Measurements from ENCODE around the gene POC1B.

Gene POC1B

DNA sequence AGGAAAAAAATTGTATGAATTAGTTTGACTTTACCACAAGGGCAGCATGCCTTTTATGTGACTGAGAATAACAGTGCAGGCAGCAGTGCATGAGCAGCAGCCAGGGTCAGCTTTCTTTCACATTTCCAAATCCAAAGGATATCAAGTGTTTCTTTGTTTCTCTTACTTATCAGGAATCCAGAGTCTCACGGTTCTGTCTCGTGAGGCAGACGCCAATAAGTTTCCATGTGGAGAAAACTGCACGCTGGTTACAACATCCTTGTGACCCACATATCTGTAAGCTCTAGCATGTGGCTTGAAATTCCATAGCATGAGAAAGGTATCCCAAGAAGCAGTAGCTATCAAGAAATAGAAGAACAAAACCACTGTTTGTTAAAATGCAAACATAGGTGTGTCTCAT, 28.8 kb downstream of the POC1B start:
- no peak for DNase-seq (ENCODE audit: low spot score)

GRCh38 chr12:89494411-89495231, 31.2 kb downstream of the POC1B start:
- no peak for DNase-seq (ENCODE audit: low spot score)

DNA sequence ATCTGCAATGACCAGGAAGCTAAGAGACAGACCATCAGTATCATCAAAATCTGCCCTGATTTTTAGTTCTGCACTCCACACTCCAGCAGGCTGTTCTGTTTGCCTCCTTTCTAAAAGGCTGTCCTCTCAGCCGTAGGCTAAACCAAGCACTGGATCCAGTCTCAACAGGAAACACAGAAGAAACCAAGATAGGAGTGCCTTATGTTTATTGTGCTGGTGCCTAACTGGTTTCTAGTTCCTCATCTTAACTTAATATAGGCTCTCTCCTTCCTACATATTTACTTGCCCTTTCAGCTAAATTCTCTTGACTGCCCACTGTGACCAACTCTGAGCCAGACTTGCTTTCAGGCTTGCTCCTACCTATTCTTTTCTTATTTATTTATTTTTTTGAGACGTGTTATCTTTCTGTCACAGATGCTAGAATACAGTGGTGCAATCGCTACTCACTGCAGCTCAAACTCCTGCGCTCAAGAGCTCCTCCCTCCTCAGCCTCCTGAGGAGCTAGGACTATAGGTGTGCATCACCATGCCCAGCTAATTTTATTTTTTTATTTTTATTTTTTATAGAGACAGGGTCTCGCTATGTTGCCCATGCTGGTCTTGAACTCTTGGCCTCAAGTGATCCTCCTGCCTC, 32.1 kb downstream of the POC1B start:
- no peak for DNase-seq (ENCODE audit: low spot score)

- peak; percentile 80 for DNase-seq (ENCODE audit: low spot score)
These were observed 33.0 kb downstream of the POC1B start for GRCh38 chr12:89492883-89493282.

- no peak for DNase-seq (ENCODE audit: low spot score)
These were observed 34.9 kb downstream of the POC1B start for GRCh38 chr12:89490922-89491321.

DNA sequence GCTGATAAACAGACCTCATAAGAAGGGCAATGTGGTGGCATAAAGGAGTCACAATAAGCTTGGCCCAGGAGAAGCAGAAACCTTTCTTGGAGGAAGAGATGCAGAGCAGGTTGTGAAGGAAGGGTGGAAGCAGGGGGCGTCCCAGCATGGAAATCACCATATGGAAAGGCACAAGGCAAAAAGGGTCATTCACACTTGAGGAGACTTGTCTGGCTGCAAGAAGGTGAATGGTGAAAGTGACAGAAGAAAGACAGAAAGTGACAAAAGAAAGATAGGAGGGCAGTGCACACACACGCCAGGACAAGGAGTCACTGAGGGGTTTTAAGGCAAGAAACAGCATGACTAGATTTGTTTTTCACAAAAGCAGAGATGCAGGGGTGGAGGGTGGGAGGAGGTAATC, 39.6 kb downstream of the POC1B start:
- no peak for DNase-seq (ENCODE audit: low spot score)

DNA sequence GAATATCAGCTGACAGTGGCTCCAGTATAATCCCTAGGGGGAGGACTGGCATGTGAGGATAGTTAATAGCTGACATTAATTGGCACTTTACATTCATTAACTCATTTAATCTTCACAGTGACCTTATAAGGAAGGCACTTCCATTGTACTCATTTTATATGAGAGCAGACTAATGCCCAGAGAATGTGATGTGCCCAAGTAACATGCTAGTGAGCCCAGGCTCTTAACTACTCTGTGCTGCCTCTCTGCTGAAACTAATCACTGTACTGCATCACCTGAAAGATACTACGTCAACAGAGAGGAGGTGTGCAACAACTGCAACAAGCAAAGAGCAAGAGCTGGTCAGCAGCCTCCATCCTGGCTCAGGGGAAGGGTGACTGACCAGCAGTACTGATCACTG, 41.4 kb downstream of the POC1B start:
- no peak for DNase-seq (ENCODE audit: low spot score)

DNA sequence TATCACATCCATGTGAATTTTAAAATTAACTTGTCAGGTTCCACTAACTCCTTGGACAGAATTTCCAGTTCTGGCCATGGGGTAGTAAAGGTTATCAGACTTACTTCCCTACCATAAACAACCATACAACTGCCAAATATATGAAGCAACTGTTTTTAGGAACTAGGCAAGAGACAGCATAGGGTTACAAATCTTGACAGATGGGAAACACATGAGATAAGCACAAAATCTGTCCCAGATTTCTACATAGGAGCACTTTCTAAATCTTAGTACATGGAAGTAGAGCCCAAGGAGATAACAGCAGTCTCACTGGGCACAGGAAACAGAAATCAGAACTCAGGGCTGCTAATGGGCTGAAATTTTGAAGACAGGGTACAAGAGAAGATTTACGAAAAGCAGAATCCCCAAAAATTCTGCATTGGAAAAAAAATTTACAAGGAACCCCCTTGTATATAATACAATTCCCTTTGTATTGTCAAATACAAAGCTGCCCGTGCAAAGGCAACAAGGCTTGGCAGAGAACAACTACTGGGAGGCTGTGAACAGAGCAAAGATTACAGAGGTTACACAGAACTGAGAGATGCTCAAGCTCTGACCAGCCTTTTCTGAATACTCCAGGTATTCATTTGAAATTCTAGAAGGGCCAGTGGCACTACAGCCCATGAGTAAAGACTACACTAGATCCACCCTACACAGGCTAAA, 44.5 kb downstream of the POC1B start:
- no peak for DNase-seq (ENCODE audit: low spot score)

DNA sequence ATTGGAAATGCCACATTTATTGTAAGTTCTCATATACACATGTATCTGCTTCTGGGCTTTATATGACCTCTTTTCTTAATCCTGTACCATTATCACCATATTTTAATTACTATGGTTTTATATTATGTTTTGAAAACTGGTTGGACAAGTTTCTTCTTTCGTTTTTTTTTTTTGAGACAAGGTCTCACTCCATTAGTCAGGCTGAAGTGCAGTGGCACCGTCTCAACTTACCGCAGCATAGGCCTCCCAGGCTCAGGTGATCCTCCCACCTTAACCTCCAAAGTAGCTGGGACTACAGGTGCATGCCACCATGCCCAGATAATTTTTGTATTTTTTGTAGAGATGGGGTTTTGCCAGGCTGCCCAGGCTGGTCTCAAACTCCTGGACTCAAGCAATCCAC, 45.9 kb downstream of the POC1B start:
- DNase-seq (ENCODE audit: low spot score) = no peak

DNA sequence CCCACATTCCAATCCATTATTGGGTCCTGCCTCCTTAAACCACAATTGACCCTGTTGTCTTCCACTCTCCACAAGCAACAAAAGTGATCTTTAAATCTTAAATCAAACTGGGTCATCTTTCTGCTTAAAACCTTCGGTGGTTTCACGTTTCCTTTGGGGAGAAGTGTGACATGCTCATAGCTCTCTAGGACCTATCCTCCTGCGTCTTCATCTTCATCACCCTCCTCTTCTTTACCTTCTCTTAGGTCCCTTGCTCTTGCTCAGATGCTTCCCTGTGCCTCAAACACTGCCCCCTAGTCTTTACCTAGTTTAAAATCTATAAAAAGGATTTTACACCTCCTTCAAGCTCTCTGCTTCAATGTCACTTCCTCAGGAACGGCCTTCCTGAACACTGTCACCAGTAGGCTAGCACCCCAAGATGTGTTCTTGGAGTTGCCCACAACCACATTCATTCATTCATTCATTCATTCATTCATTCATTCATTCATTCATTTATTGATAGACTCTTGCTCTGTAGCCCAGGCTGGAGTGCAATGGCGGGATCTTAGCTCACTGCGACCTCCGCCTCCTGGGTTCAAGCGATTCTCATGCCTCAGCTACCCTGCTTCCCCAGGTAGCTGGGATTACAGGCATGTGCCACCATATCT, 48.1 kb downstream of the POC1B start:
- no peak for DNase-seq (ENCODE audit: low spot score)

DNA sequence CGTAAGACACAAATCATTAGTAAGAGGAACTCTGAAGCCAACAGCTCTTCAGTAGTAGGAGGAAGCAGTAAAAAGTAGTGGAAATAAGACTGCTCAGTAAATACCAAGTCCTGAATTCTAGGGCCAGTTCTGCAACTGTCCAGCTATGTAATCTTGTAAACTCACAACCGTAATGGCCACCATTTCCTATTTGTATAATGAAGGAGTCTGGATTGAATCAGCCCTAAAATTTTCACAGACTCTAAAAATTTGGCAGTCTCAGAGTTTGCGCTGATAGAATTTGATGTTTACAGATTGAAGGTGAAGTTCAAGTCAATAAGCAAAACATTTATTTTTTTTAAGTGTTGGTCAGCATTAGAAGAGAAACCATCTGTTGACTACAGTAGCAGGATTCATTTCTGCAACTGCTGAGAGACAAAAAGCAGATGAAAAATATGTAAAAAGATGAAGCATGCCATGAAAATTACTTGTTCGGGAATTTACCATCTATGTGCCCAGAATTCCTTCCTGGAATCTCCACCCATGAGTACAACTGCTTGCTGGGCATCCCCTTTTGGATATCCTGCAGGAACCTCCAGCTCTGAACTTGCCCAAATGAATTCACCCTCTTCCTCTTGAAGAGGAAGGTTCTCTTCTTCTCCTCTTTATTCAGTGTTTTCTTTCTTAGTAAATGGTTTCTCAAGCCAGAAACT, 48.8 kb downstream of the POC1B start:
- no peak for DNase-seq (ENCODE audit: low spot score)

DNA sequence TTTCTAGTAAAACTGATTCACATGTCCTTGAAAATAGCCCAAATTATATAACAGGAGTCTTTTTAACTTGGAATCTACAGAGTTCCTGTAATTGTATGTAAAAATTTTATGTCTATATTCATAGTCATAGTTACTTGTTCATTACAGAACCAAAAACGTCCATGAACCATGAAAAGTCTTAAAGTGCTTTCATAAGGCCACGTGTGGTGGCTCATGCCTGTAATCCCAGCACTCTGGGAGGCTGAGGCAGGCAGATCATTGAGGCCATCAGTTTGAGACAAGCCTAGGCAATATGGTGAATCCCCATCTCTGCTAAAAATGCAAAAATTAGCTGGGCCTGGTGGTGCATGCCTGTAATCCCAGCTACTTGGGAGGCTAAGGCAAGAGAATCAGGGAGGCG, 49.6 kb downstream of the POC1B start:
- DNase-seq (ENCODE audit: low spot score) = no peak

- no peak for DNase-seq (ENCODE audit: low spot score)
These were observed 50.5 kb downstream of the POC1B start for GRCh38 chr12:89475203-89475990.

GRCh38 chr12:89474615-89475014, 51.2 kb downstream of the POC1B start:
- DNase-seq (ENCODE audit: low spot score) = no peak

DNA sequence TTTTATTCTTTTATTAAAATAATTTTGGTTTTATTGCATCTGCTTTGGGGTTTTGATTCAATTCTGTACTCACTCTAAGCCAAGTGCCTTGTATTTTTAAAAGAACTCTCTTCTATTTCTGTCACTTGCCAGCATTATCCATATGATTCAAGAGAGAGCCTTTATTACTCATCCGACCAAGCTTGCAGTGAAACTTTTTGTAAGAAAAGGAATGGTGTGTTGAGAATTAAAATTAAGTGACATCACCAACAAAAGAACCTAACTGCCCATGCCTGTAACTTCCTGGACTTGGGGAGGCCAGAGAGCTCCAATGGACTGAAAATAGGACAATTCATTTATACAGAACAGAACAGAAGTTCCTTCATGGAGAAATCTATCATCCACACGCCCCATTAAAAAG, 53.3 kb downstream of the POC1B start:
- DNase-seq (ENCODE audit: low spot score) = no peak

DNA sequence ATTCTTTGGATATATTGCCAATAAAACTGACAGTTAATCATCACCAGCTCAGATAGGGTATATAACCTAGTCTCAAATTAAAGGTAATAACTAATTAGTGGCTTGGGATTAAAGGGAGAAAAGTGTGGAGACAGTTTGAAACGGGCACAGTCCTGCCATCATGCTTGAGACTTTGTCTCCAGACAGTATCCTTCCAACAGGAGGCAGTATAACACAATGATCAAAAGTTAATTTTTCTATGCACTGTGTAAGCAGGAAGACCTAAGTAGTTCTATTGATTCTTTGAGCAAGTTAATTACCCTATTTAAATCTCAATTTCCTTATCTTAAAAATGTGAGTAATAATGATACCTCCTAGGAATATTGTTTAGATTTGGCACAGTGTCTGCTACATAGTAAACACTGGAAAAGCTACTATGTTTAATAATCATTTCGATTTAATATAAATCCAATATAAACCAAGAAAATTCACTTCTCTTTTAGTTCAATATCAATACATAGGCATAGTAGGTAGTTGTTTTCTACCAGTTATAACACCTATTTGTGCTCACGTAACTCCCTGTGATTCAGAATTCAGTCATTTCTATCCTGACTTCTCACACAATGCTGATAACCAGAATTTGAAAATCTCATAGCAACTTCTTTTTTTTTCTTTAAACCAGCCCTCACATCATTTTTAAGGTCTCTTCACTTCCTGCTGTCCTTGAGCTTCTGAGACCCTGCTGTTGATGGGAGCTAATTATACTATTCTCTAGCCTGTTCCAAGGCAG, 54.9 kb downstream of the POC1B start:
- peak; percentile 65 for DNase-seq (ENCODE audit: low spot score)

- DNase-seq (ENCODE audit: low spot score) = no peak
These were observed 56.5 kb downstream of the POC1B start for GRCh38 chr12:89469361-89469760.

- no peak for DNase-seq (ENCODE audit: low spot score)
These were observed 57.1 kb downstream of the POC1B start for GRCh38 chr12:89468648-89469326.

DNA sequence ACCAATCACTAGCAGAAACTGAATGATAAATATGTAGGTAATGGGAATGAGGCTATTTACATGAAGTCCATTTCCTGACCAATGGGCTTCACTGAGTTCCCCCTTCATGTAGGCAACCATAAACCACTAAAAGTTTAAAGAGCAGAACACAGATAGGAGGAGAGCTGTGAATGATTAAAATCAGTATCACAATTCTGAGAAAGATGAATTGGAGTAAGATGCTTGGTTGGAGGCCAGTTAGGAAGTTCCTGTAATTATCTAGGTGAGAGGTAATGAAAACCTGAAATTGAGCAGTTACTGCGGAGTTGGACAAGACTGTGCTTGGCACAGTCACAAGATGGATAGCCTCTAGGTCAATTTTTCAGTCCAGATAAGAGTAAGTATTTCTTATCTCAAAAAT, 57.8 kb downstream of the POC1B start:
- no peak for DNase-seq (ENCODE audit: low spot score)

Data from LoVo (cell line).